K562 (cell line): ENCODE results near the gene DAB2.

ENCODE experiments used
- CEBPZ ChIP-seq: fragments of 150-350 bp; IDR thresholded peaks from 2 replicates; pipeline ENCODE4 v1.6.1; 2014; ENCODE audit warnings: low read depth, mild to moderate bottlenecking, low read length, borderline replicate concordance
- CTCF ChIP-seq, 3 experiments: IDR thresholded peaks in 2 of 3; conservative IDR thresholded peaks in 1 of 3; 2 replicates each; pipeline ENCODE4 v1.5.1; 2011 to 2012; ENCODE audit warnings: low read length in 3 of 3, mild to moderate bottlenecking in 3 of 3, control low read depth in 2 of 3, improper control_type of control experiment in 1 of 3, inconsistent platforms in 1 of 3, low read depth in 1 of 3, mixed read lengths in 1 of 3, moderate library complexity in 1 of 3; ENCODE audit not compliant: insufficient read depth in 2 of 3
- EZH2 ChIP-seq: IDR thresholded peaks from 2 replicates; pipeline ENCODE4 v1.6.1; 2012; ENCODE audit warnings: low read depth, mild to moderate bottlenecking, inconsistent platforms, low read length, borderline replicate concordance
- FOXP1 ChIP-seq: sonication (generic); formaldehyde crosslinking; IDR thresholded peaks from 2 replicates; pipeline ENCODE4 v1.8.0; 2022; ENCODE audit warnings: mild to moderate bottlenecking, missing genetic modification reagents
- KLF1 ChIP-seq: fragments of 450-650 bp; IDR thresholded peaks from 2 replicates; pipeline ENCODE4 v1.6.1; 2016; ENCODE audit warnings: missing genetic modification characterization, missing compliant biosample characterization
- POLR2A ChIP-seq: fragments of 450-650 bp; conservative IDR thresholded peaks from 2 replicates; pipeline ENCODE4 v1.6.1; 2016
- PURB ChIP-seq: sonication (generic); formaldehyde crosslinking; IDR thresholded peaks from 2 replicates; pipeline ENCODE4 v1.9.0; 2021; ENCODE audit warnings: low read depth, mild to moderate bottlenecking, missing genetic modification reagents
- PYGO2 ChIP-seq: fragments of 450-650 bp; IDR thresholded peaks from 2 replicates; pipeline ENCODE4 v1.6.1; 2016; ENCODE audit warnings: mild to moderate bottlenecking, missing genetic modification characterization, moderate library complexity, missing compliant biosample characterization
- REST ChIP-seq, 2 experiments: fragments of 450-650 bp; formaldehyde crosslinking in 1 of 2; IDR thresholded peaks; 2 replicates each; pipeline versions ENCODE4 v1.4.0 to v1.6.1; 2014 to 2020; ENCODE audit warnings: mild to moderate bottlenecking in 2 of 2, borderline replicate concordance in 1 of 2, low read depth in 1 of 2
- RHOXF2B ChIP-seq: fragments of 250-450 bp; sonication (Bioruptor Pico); conservative IDR thresholded peaks from 2 replicates; pipeline ENCODE4 v1.5.1; 2021
- TBP ChIP-seq: optimal IDR thresholded peaks from 2 replicates; pipeline ENCODE3; 2011; ENCODE audit warnings: low read depth, low read length, improper control_type of control experiment
- ZBTB2 ChIP-seq: fragments of 450-650 bp; IDR thresholded peaks from 2 replicates; pipeline ENCODE4 v1.6.1; 2016; ENCODE audit warnings: antibody characterized with exemption

- no peak for TF ChIP-seq CTCF (IDR thresholded peaks at IDR 0.05 in 2 of 3, conservative IDR thresholded peaks at IDR 0.05 in 1 of 3; ENCODE audit: insufficient read depth in 2 of 3, low read depth in 1 of 3, low read length in 3 of 3)
- no peak for TF ChIP-seq CEBPZ
- no peak for TF ChIP-seq ZBTB2
- no peak for TF ChIP-seq PURB (CRISPR knock-in tag)
- no peak for TF ChIP-seq POLR2A
- TF ChIP-seq RHOXF2B (CRISPR knock-in tag): no peak
- TF ChIP-seq REST (IDR thresholded peaks at IDR 0.05; ENCODE audit: borderline replicate concordance): no peak
- no peak for TF ChIP-seq REST (CRISPR knock-in tag; IDR thresholded peaks at IDR 0.05; ENCODE audit: low read depth)
- TF ChIP-seq FOXP1 (CRISPR knock-in tag): no peak
- TF ChIP-seq KLF1: no peak
- TF ChIP-seq PYGO2 (tag): no peak
- no peak for TF ChIP-seq TBP
- TF ChIP-seq EZH2: no peak
Observed at GRCh38 chr5:39469777-39470415, 45.1 kb upstream of the DAB2 start.
